Measurements from ENCODE around the gene DFFA.

Gene DFFA
- 35.2 to 98.4 (median 80.6) reads per million in 9 experiments for total RNA-seq

- H3K4me1 Mint-ChIP-seq (ENCODE audit: low read depth in 2 of 2), result peaks cover 28 to 44% of the 10 kb centered on the region in 2 donors
These were observed at the start of gene DFFA for GRCh38 chr1:10472220-10473144. Gene DFFA, minus strand, starts transcription at chr1:10472529. Its CDS starts 71 bp downstream, at chr1:10472458.

GRCh38 chr1:10521537-10522157 is 49.3 kb upstream of the DFFA start:
- Mint-ChIP-seq H3K27ac (peak overlapping the region; percentile 17 to 95), H3K4me3 (peak overlapping the region in 1 of 2 donors; percentile 15), H3K4me1 (ENCODE audit: low read depth in 2 of 2) (peaks cover 27 to 54% of the 10 kb centered on the region in 2 donors), H3K36me3 (ENCODE audit: insufficient read depth) (peaks cover 14% of the 10 kb centered on the region), H3K27me3 (no peaks in the 10 kb centered on the region), H3K9me3 (no peaks in the 10 kb centered on the region)
- DNase-seq (no peak), ATAC-seq (replicated peaks) (no peak)

More at GRCh38 chr1:10472220-10473144, at the start of gene DFFA:
- Mint-ChIP-seq H3K9me3 (no peaks in the 10 kb centered on the region), H3K4me3 (peak within 1 kb of the TSS; percentile 99), H3K27ac (peak within 1 kb of the TSS; percentile 95), H3K27me3 (no peaks in the 10 kb centered on the region), H3K36me3 (ENCODE audit: insufficient read depth) (peaks cover 37% of the 10 kb centered on the region)
- ATAC-seq (replicated peaks), result peak; percentile 81
- peak; percentile 84 to 89 (median 88) for DNase-seq

GRCh38 chr1:10520952-10521351 is 48.6 kb upstream of the DFFA start:
- Mint-ChIP-seq H3K4me1 (ENCODE audit: low read depth in 2 of 2) (peaks cover 30 to 59% of the 10 kb centered on the region in 2 donors), H3K27me3 (no peaks in the 10 kb centered on the region), H3K36me3 (ENCODE audit: insufficient read depth) (peaks cover 14% of the 10 kb centered on the region), H3K27ac (peak overlapping the region in 1 of 2 donors; percentile 95), H3K9me3 (no peaks in the 10 kb centered on the region), H3K4me3 (no peak overlapping the region)
- no peak for ATAC-seq (replicated peaks)
- DNase-seq, result no peak

GRCh38 chr1:10520497-10520896 is 48.2 kb upstream of the DFFA start:
- DNase-seq (no peak), ATAC-seq (replicated peaks) (no peak)
- no peaks in the 10 kb centered on the region for H3K27me3 Mint-ChIP-seq
- H3K36me3 Mint-ChIP-seq (ENCODE audit: insufficient read depth), result peaks cover 14% of the 10 kb centered on the region
- peak overlapping the region in 1 of 2 donors; percentile 95 for H3K27ac Mint-ChIP-seq
- no peaks in the 10 kb centered on the region for H3K9me3 Mint-ChIP-seq
- H3K4me3 Mint-ChIP-seq, result no peak overlapping the region
- peaks cover 31 to 61% of the 10 kb centered on the region in 2 donors for H3K4me1 Mint-ChIP-seq (ENCODE audit: low read depth in 2 of 2)

GRCh38 chr1:10519016-10519417 is 46.7 kb upstream of the DFFA start:
- Mint-ChIP-seq H3K27ac (peak overlapping the region in 1 of 2 donors; percentile 35), H3K36me3 (ENCODE audit: insufficient read depth) (peaks cover 6% of the 10 kb centered on the region)

GRCh38 chr1:10517677-10517982 is 45.3 kb upstream of the DFFA start:
- ATAC-seq (replicated peaks) (no peak), DNase-seq (no peak)
- peaks cover 48 to 62% of the 10 kb centered on the region in 2 donors for H3K4me1 Mint-ChIP-seq (ENCODE audit: low read depth in 2 of 2)
- no peak overlapping the region for H3K4me3 Mint-ChIP-seq
- H3K27ac Mint-ChIP-seq, result peak overlapping the region in 1 of 2 donors; percentile 74
- no peaks in the 10 kb centered on the region for H3K9me3 Mint-ChIP-seq
- H3K27me3 Mint-ChIP-seq, result no peaks in the 10 kb centered on the region
- peaks cover 2% of the 10 kb centered on the region for H3K36me3 Mint-ChIP-seq (ENCODE audit: insufficient read depth)

More at GRCh38 chr1:10519016-10519417, 46.7 kb upstream of the DFFA start:
- H3K4me1 Mint-ChIP-seq (ENCODE audit: low read depth in 2 of 2), result peaks cover 36 to 57% of the 10 kb centered on the region in 2 donors
- no peaks in the 10 kb centered on the region for H3K9me3 Mint-ChIP-seq
- ATAC-seq (replicated peaks), result no peak
- H3K27me3 Mint-ChIP-seq, result no peaks in the 10 kb centered on the region
- DNase-seq, result no peak
- H3K4me3 Mint-ChIP-seq, result no peak overlapping the region

GRCh38 chr1:10516925-10517676 is 44.8 kb upstream of the DFFA start:
- H3K27ac Mint-ChIP-seq, result peak overlapping the region; percentile 74 to 84
- H3K36me3 Mint-ChIP-seq (ENCODE audit: insufficient read depth), result peaks cover 7% of the 10 kb centered on the region
- peaks cover 48 to 58% of the 10 kb centered on the region in 2 donors for H3K4me1 Mint-ChIP-seq (ENCODE audit: low read depth in 2 of 2)
- ATAC-seq (replicated peaks), result no peak
- DNase-seq, result no peak
- no peaks in the 10 kb centered on the region for H3K27me3 Mint-ChIP-seq
- no peak overlapping the region for H3K4me3 Mint-ChIP-seq
- no peaks in the 10 kb centered on the region for H3K9me3 Mint-ChIP-seq

- peaks cover 55% of the 10 kb centered on the region in 2 donors for H3K4me1 Mint-ChIP-seq (ENCODE audit: low read depth in 2 of 2)
- H3K4me3 Mint-ChIP-seq, result peak overlapping the region in 1 of 2 donors; percentile 56
- H3K9me3 Mint-ChIP-seq, result no peaks in the 10 kb centered on the region
These were observed 43.8 kb upstream of the DFFA start for GRCh38 chr1:10515976-10516750.

GRCh38 chr1:10515301-10515975 is 43.1 kb upstream of the DFFA start:
- no peaks in the 10 kb centered on the region for H3K9me3 Mint-ChIP-seq
- DNase-seq, result no peak

More at GRCh38 chr1:10515976-10516750, 43.8 kb upstream of the DFFA start:
- H3K36me3 Mint-ChIP-seq (ENCODE audit: insufficient read depth), result peaks cover 11% of the 10 kb centered on the region
- no peak for DNase-seq
- no peaks in the 10 kb centered on the region for H3K27me3 Mint-ChIP-seq
- peak overlapping the region; percentile 84 to 89 for H3K27ac Mint-ChIP-seq
- no peak for ATAC-seq (replicated peaks)

GRCh38 chr1:10514490-10515235 is 42.3 kb upstream of the DFFA start:
- Mint-ChIP-seq H3K36me3 (ENCODE audit: insufficient read depth) (peaks cover 16% of the 10 kb centered on the region), H3K27ac (peak overlapping the region; percentile 91 to 99), H3K9me3 (no peaks in the 10 kb centered on the region), H3K27me3 (no peaks in the 10 kb centered on the region), H3K4me1 (ENCODE audit: low read depth in 2 of 2) (peaks cover 67 to 68% of the 10 kb centered on the region in 2 donors), H3K4me3 (peak overlapping the region; percentile 34 to 74)
- no peak for DNase-seq
- no peak for ATAC-seq (replicated peaks)

More at GRCh38 chr1:10515301-10515975, 43.1 kb upstream of the DFFA start:
- H3K4me3 Mint-ChIP-seq, result peak overlapping the region; percentile 23 to 56
- no peak for ATAC-seq (replicated peaks)
- peaks cover 60% of the 10 kb centered on the region in 2 donors for H3K4me1 Mint-ChIP-seq (ENCODE audit: low read depth in 2 of 2)
- no peaks in the 10 kb centered on the region for H3K27me3 Mint-ChIP-seq
- H3K27ac Mint-ChIP-seq, result peak overlapping the region; percentile 84 to 89
- H3K36me3 Mint-ChIP-seq (ENCODE audit: insufficient read depth), result peaks cover 16% of the 10 kb centered on the region

GRCh38 chr1:10513199-10513598 is 40.9 kb upstream of the DFFA start:
- Mint-ChIP-seq H3K9me3 (no peaks in the 10 kb centered on the region), H3K36me3 (ENCODE audit: insufficient read depth) (peaks cover 16% of the 10 kb centered on the region), H3K4me1 (ENCODE audit: low read depth in 2 of 2) (peaks cover 64 to 66% of the 10 kb centered on the region in 2 donors), H3K27me3 (no peaks in the 10 kb centered on the region), H3K4me3 (peak overlapping the region; percentile 74 to 77), H3K27ac (peak overlapping the region; percentile 91 to 99)
- ATAC-seq (replicated peaks) (no peak), DNase-seq (no peak)
